ENCODE measurements around the gene PCSK6.
"Not testable (repeated sequence)": the region's sequence is repeated elsewhere in the genome, so short reads cannot be mapped to it uniquely, and the experiment has no call there.

Gene PCSK6

GRCh38 chr15:101459579-101460300, 29.8 kb downstream of the PCSK6 start:
- no peak for DNase-seq

DNA sequence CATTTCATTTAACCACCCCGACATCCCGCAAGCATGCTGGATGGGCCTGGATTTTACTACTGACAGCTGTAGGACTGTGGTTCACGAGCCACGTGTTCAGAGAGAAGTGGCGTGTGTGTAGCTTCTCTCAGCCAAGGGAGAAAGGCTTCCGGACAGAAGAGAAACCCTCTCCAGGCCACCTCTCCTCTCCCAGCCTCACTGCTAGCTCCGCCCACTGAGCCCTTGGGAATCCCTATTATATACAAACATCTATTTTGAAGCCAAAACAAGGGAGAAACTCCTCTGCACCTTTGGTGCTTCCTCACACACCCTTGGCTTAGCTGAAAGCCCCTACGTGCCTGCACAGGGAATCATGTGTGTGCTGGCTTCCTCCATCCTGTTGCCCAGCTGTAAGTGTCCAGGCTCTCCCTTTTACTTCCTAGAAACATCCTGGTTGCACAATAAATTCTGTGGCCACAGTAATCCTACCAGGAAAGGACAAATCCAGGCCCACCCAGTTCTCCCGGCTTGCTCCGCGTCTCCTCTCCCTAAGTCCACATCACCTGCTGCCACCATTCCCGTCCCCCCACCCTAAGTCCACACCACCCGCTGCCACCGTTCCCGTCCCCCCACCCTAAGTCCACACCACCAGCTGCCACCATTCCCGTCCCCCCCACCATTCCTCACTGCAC, 30.5 kb downstream of the PCSK6 start:
- DNase-seq, result no peak

DNA sequence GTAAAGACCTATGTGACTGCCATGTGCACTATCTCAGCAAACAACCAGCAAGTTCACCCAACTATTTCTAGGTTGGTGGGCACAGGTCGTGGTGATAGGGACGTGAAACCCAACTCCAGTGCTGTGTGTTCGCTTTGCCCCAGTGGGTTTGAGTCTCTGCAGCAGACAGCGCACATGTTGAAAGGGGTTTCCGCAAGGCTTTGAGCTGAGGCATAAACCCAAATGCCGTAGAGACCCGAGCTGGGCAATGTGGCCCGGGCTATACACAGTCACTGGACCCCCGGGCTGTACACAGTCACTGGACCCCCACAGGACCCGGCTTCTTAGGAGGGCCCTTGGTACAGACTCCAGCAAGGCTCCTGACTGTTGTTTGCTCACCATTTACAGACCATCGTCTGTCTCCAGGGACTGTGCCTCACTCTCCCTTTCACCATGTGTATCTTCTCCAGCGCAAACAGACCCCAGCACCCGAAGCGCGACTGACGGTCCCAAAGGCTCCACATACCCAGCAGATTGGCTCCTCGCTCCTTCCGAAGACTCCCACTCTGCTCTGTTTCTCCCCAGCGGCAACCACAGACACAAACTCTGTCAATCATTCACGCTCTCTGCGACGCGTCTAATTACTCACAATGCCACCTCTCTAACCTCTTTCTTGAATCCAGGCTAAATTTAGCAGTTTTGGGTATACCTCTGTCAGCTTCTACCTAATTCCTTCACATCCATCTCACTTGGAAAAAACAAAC, 31.2 kb downstream of the PCSK6 start:
- DNase-seq, result no peak

DNA sequence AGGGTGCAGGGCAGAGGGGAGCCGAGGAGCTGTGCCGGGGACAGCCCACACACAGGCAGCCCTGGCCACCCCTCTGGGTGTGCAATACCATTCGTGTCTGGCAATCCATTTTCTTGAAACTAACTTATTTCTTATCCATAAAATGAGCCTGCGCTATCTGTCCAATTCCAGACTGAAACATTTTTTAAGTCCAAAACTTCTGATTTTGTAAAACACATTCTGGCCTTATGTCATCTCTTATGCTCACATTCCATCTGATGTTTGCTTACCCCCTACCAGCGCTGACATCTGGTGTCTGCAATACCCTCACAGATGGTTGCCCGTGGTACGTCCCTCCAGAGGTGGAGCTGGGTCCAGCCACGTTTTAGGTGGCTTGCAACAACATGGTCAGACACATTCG, 31.8 kb downstream of the PCSK6 start:
- no peak for DNase-seq

DNA sequence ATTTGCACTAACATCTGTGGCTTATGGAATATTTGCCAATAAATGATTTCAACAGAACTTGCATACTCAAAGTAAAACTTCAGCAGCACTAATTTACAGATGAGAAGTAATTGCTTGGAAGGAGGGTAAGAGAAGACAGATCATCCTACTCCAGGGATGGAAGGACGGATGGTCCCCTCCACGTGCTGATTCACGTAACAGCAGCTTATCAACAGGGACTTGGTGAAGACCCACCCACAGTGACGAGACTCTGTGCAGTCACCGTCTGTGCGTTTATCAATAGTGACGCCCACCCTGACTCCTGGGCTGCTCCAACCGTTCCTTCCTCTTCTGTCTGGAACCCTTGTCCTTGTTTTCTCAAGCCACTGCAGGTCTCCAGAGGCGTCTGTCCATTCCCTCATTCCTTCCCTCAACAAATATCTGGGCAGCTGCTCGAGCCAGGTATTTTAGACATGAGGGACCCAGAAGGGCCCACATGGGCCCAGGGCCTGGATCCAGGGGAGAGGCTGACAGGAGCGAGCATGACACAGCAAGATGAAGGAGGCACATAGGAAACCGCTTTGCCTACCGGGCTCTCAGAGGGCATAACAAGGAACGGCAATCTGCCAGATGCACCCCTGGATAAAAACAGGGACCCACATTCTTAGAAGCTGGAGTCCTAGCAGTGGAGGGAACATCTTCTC, 33.3 kb downstream of the PCSK6 start:
- DNase-seq, result no peak

DNA sequence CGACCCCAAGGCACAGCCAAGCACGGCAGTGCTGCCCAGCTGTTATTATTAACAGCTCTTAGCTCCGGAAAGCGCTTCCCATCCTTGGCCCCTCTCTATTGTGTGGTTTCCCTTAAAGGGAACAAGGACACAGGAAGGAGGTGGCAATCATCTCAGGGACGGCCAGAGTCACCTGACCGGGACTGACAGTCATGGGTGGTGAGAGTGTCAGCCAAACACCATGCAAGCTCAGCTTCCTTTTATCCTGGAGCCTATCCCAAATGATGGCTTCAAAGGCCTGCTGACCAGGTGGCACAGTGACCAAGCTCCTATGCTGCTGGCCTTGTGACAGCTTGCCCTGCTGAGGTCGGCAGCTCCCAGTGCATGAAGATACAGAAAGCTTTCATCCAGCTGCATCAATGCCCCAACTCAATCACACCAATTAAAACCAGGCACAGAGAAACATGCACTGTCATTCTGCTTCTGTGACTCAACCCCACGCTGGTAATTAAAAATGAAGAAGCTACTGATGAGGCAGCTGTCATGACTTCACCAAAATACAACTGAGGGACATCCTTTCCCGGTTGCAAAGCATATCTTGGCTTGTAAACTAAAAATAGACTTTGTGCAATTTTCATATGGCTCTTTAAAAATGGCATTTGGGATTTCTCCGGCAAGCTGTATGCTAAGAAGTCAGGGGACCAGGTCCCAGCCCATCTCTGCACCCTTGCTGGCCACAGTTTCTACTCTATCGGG, 34.0 kb downstream of the PCSK6 start:
- DNase-seq, result no peak

DNA sequence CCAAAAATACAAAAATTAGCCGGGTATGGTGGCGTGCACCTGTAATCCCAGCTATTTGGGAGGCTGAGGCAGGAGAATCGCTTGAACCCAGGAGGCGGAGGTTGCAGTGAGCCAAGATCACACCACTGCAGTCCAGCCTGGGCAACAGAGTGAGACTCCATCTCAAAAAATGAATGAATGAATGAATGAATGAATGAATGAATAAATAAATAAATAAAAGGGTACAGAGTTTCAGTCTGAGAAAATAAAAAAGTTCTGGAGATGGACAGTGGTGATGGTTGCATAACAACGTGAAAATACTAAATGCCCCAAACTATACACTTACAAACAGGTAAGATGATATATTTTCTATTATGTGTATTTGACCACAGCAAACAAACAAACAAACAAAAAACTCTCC, 34.7 kb downstream of the PCSK6 start:
- DNase-seq, result not testable (repeated sequence)

GRCh38 chr15:101454365-101454764, 35.1 kb downstream of the PCSK6 start:
- DNase-seq, result no peak

DNA sequence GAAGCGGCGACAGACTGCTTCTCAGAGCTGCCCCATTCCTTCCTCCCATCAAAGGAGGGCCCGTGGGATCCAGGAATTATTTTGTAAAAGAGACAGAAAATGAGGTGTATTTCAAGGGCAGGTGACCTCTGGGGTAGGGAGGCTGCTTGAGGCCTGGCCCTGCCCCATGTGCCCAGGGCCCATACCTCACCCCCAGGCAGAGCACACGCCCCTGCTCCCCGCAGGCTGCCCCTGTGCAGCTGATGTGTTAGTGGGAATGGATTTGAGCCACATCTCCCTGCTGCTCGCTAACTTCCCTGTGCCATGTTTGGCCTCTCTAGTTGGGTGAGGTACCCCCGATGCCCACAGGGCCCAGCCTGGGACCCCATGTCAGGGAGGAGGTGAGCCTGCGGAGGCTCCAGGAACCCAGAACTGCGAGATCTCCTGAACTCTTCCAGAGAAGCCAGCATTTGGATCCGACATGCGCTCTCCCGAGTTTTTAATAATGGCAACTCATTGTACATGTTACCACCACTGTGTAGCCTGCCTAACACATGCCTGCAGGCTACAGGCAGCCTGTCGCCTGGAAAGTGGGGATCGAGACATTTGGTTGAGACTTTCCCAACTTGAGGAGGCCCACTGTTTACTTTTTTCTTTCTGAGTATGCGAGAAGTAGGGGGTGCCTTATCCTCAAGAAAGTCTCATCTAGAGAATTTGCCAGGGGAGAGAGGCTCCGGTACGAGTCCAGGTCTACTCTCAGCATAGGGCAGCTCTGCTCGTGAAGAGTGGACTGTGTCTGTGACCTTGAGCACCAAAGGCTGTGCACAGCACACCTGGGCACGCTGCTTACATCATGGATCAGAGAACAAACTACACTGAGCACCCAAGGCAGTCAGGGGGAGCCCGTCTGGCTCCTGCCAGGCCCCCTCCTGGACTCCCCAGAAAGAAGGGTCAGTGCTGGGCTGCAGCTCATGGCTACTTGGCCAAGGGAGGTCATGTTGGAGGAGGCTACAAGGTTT, 36.1 kb downstream of the PCSK6 start:
- no peak for DNase-seq

DNA sequence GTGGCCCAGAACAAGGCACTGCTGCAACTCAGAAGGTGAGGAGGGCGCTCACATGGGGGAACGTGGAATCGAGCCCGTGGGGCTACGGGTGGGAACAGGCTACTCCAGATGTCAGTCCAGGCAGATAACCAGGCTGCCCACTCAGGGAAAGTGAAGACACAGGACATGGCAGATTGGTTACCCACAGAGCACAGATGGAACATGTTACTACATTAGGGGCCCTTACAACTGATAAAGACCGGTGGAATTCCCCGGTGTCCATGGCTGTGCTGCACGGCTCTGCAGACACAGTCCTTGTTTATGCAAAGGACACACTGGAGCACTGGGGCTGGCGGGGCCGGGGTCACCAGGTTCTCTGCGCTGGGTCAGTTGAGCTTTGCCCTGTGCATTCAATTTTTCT, 36.9 kb downstream of the PCSK6 start:
- DNase-seq, result no peak

- DNase-seq, result no peak
These were observed 37.7 kb downstream of the PCSK6 start for GRCh38 chr15:101451846-101452245.

DNA sequence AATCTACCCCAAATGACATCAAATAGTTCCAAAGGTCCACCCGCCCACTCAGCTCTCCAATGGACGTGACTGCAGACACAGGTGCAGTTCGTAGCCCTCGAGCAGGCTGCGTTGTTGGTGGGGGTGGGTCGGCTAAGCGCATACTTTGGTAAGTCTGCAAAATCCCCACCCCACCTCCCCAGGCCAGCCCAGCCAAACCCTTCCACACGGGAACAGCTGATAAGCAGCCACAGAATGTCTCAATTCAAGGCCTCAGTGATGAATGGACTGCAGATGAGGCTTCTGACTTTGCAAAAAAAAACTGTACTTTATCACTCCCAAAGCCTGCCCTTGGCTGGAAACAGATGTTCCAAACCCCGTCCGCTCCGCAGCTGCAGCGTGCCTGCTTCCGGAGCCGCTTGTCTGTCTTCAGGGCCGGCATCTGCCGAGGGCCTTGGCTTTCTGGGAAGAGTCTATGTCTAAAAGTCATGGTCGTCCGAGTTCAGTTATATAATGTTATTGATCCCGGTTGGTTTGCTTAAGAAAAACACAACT, 38.2 kb downstream of the PCSK6 start:
- no peak for DNase-seq

- no peak for DNase-seq
These were observed 38.9 kb downstream of the PCSK6 start for GRCh38 chr15:101450403-101451265.

DNA sequence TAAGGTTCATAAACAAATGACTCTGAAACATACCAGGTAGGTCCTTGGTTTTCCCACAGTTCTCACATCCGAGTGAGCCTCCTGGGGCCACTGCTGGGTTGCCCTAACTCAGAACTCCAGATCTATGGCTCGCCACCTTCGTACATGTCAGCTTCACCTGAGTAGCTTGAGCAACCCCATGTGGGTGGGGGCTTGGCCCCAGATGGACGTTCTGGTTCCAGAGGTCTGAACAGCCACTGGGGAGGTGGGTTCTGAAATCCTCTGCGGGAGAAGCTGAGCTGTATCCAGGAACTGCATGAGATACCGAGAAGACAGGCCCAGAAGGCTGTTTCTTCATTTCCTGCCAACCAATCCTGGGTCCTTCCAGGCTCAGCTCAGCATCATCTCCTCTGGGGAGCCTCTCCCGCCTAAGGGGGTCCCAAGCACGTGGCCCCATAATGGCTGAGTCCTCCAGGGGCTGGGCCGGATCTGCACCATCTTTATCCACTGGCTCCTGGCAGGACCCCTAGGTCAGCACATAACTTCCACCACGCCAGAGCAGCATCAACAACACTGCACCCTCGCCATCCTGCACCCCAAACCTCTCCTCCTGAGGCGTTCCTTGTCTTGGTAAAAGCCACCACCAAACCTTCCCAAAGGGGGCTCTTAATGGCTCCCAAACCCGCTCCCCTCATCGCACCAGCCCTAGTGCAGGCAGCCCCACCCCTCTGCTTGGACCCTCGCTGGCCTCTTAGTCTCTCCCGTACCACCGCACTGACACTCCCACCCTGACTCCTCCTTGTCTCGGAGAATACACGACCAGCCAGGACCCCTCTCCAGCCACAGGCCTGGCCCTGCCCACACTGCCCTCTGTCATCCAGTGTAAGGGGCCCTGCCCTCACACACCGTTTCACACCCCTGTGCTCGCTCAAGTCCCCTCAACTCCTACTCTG, 39.8 kb downstream of the PCSK6 start:
- no peak for DNase-seq

GRCh38 chr15:101448336-101448735, 41.2 kb downstream of the PCSK6 start:
- DNase-seq, result no peak

DNA sequence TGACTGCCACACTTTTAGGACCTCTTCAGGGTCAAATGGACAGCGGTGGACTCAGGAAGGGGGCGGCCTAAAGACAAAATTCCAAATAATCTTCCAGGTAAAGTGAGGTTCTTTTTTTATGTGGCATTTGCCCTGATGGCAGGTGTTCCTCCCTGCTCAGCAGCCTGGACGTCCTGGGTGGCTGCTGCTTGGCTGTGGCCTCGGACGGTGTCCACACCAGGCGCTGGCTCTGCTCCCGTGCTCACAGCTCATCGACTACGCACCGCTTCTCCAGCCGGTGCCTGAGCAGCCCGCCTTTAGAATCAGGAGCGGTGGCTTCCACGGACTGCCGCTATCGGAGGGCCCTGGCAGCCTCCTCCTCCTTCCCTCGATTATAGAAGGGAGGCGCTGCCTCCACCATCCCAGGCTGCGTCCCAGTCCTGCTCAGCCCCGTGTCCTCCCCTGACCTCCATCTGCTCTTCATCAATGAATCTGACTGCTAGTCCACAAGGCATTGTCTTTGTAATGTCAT, 41.9 kb downstream of the PCSK6 start:
- no peak for DNase-seq

DNA sequence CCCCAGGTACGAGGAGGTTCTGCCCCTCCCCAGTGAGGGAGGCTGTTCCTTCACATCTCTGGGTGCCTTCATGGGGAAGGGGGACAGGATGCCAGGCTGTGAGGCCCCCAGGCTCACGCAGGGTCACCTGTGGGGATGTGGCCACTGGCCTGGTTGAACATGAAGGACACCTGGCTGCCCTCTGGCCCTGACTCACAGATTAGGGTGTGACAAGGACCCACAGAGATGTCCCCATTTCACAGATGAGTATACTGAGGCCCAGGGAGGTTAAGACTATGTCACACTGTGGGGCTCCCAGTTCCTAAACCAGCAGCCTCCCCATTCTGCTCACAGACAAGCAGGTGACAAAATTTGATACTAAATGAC, 42.4 kb downstream of the PCSK6 start:
- DNase-seq, result no peak

DNA sequence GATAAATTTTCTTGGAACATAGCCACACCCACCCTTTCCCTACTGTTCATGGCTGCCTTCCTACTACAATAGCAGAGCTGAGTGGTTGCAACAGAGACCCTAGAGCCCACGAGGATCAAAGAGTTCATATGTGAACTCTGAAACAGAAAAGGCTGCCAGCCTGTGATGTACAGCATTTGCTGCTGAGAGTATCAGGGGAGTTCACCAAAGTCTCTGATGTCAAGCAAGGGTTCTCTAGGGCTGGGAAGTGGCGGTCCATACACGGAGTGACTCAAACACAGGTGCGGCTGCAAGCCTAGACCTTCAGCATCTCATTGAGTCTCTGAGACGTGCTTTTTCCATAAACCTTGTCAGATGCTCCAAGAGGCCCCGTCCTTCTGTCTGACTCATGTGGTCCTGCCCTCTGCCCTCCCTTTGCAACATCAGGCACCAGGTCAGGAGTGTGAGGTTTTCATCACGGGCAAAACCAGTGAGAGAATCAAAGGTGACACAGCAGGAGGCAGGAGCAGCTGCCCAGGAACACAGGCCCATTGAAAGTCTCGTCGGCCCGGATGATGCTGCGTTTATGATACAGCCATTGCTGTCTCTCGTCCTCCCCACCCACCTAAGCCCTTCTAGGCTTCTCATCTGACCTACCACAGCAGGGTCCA, 42.9 kb downstream of the PCSK6 start:
- DNase-seq, result no peak

Data from NCI-H1930 (cell line).